Psoas muscle (tissue), 8 donors: ENCODE measurements around the gene CFLAR. TPM values are rescaled to one million over a fixed set of nuclear protein-coding genes. Genes with fewer than 3 reads are reported as not detected.

Experiments used
- ATAC-seq, 4 donors: fragments of 200-7000 bp; cut with Tn5 transposase; one replicate each; pipeline ENCODE4 v1.9.1; 2020; ENCODE audit warnings: moderate library complexity in 3 of 4, mild to moderate bottlenecking in 2 of 4
- DNase-seq, 2 donors: peaks; one replicate each; pipeline ENCODE4 v3.0.0-alpha.2; 2020
- H3K27ac ChIP-seq: fragments of 200-600 bp; one replicate; pipeline ENCODE4 v1.8.0; 2022
- H3K27me3 ChIP-seq, 3 donors: fragments of 200-600 bp in 1 of 3; one replicate each; pipeline versions ENCODE4 v1.6.1 to v1.8.0; 2013 to 2022; ENCODE audit warnings: low read length in 2 of 3, mild to moderate bottlenecking in 2 of 3, moderate library complexity in 1 of 3; ENCODE audit not compliant: insufficient read depth in 3 of 3
- H3K36me3 ChIP-seq, 2 donors: fragments of 200-600 bp in 1 of 2; one replicate each; pipeline versions ENCODE4 v1.6.1 to v1.8.0; 2013 to 2022; ENCODE audit warnings: low read depth in 1 of 2, mild to moderate bottlenecking in 1 of 2, moderate library complexity in 1 of 2; ENCODE audit not compliant: insufficient read depth in 1 of 2
- H3K4me1 ChIP-seq: fragments of 200-600 bp; one replicate; pipeline ENCODE4 v1.8.0; 2022
- H3K4me3 ChIP-seq: fragments of 200-600 bp; one replicate; pipeline ENCODE4 v1.8.0; 2022; ENCODE audit warnings: mild to moderate bottlenecking
- H3K9me3 ChIP-seq: fragments of 200-600 bp; one replicate; pipeline ENCODE4 v1.8.0; 2022
- CTCF ChIP-seq: fragments of 200-600 bp; IDR thresholded peaks from one replicate; pipeline ENCODE4 v1.8.0; 2022; ENCODE audit warnings: antibody characterized with exemption
- WGBS, 3 donors: extraction: QIAGEN DNeasy Blood & Tissue Kit; methylation state at CpG; one replicate each; pipeline versions ENCODE4 v1.1.6 to v1.1.7; 2013; 5-methylcytosine and 5-hydroxymethylcytosine counted together
- intact Hi-C, 2 donors: fragments of 100-400 bp; cut with DNase I; formaldehyde crosslinking; loops; one replicate each; pipeline versions ENCODE4 v1.11.0 to v1.14.2; 2022
- polyA plus RNA-seq, 3 donors: library from polyadenylated mRNA; stranded (reverse); fragments of 200-250 nt; gene quantifications; one replicate each; pipeline ENCODE4 v1.2.3, GENCODE V29; 2013
- total RNA-seq, 4 donors: library from RNA; stranded (reverse); fragmentation: NEBNext Ultra II Directional in 2 of 4; extraction: Animal tissue kit (Norgen Biotek cat#: 25700) in 2 of 4; gene quantifications; one replicate each; pipeline versions ENCODE4 v1.2.1 to v1.2.4, GENCODE V29; 2021 to 2023
- donor health status: healthy with polysubstance abuse.
- donor health status: DM: no; HTN: no; CAD: no; lungs with moderate emphysema.
- donor health status: Bipolar disorder and iron deficiency.
- donor health status: healthy.
- donor health status: DM: yes; HTN: yes; CAD: no.
- donor health status: DM: no; HTN: no; CAD: no.
- donor health status: DM: no; HTN: no; CAD: no.
- donor health status: DM: yes; HTN: yes; CAD: no.

CFLAR gene
- total and polyA plus RNA-seq, 7 donors, result 84.7 to 358 (median 340) TPM

DNA sequence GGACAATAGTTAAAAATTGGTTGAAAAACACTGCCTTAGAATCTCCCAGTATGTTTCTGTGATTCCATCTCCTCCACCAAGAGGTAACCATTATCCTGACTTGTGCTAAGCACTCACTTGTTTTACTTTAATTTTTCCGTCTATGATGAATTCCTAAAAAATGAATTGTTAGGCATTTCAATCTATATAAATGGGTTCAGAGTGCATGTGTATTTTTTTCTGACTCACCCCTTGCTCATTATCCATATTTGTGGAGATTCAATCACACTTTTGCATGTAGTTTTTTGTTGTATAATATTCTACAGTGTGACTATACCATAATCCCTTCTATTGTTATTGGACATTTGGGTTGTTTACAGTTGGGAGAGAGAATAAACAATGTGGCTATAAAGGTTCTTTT lies 42.9 kb upstream of the CFLAR start:
- ATAC-seq (no peak), DNase-seq (no peak)
- Histone ChIP-seq H3K4me1 (peaks cover 49% of the 10 kb centered on the region), H3K9me3 (no peaks in the 10 kb centered on the region), H3K4me3 (peak overlapping the region; percentile 92), H3K27me3 (no peaks in the 10 kb centered on the region), H3K27ac (no peak overlapping the region), H3K36me3 (no peaks in the 10 kb centered on the region)
- intact Hi-C loops, result loop anchor here (5.0 to 10.0 kb wide), 3 partner anchors 39 to 82 kb away; partner anchors contain the start of gene CFLAR (in 1 of the 2)
- no peak for TF ChIP-seq CTCF
- 76 to 92% (median 80%) methylated on average over 1 of the region's 1 CpG for WGBS, 3 donors

- no peak overlapping the region for H3K4me3 ChIP-seq
- no peak for TF ChIP-seq CTCF
- H3K27ac ChIP-seq, result no peak overlapping the region
- H3K4me1 ChIP-seq, result peaks cover 35% of the 10 kb centered on the region
- H3K36me3 ChIP-seq, result peaks cover 0 to 16% of the 10 kb centered on the region in 2 donors
- 66 to 78% (median 69%) methylated on average over 7 of the region's 7 CpGs for WGBS, 3 donors
- no peak for ATAC-seq
- no peak for DNase-seq
- intact Hi-C loops, result loop anchor here (5.0 to 10.0 kb wide), 3 partner anchors 37 to 80 kb away; partner anchors contain the start of gene CFLAR (in 1 of the 2)
- no peaks in the 10 kb centered on the region for H3K27me3 ChIP-seq
- no peaks in the 10 kb centered on the region for H3K9me3 ChIP-seq
Measured at GRCh38 chr2:201074996-201075395, 41.0 kb upstream of the CFLAR start.

DNA sequence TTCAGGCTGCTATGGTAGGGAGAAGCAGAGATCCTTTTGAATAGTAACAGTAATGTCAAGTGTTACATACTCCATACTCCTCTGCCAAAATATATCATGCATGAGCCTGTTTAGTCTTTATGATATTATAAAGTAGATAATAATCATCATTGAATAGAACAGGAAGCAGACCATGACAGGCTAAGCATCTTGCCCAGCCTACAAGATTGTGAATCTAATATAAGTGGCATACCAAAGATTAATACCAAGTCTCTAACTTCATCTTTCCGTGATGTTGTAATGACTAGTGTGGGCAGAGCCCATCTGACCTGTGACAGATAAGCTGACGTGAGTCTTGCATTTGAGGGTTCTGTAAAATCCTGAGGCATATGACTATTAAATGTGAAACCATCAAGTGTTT lies 31.1 kb upstream of the CFLAR start:
- intact Hi-C loops, result no loop called here
- ATAC-seq, result no peak
- H3K9me3 ChIP-seq, result no peaks in the 10 kb centered on the region
- no peak overlapping the region for H3K27ac ChIP-seq
- H3K27me3 ChIP-seq, result no peaks in the 10 kb centered on the region
- no peaks in the 10 kb centered on the region for H3K4me1 ChIP-seq
- WGBS, 3 donors, result 75 to 93% (median 88%) methylated on average over 2 of the region's 2 CpGs
- no peak for TF ChIP-seq CTCF
- H3K36me3 ChIP-seq, result peaks cover 2 to 97% of the 10 kb centered on the region in 2 donors
- H3K4me3 ChIP-seq, result no peak overlapping the region
- no peak for DNase-seq

DNA sequence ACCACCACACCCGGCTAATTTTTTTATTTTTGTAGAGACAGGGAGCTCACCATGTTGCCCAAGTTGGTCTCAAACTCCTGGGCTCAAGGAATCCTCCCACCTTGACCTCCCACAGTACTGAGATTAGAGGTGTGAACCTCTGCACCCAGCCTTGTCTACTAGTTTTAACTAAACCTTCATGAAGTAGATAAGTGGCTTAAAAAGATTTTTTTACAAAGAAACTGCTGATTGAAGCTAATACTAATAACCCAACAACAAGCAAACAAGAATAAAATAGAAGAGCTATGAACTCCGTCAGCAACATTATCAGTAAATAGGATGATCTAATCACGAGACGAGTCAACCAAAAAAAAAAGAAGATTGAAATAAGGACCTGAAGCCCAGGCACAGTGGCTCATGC lies 25.4 kb upstream of the CFLAR start:
- no peak for ATAC-seq
- TF ChIP-seq CTCF, result no peak
- Histone ChIP-seq H3K27me3 (no peaks in the 10 kb centered on the region), H3K36me3 (peaks cover 2 to 48% of the 10 kb centered on the region in 2 donors), H3K27ac (no peak overlapping the region), H3K4me1 (no peaks in the 10 kb centered on the region), H3K4me3 (no peak overlapping the region), H3K9me3 (no peaks in the 10 kb centered on the region)
- no peak for DNase-seq
- intact Hi-C loops, result no loop called here
- 86 to 92% (median 88%) methylated on average over 4 of the region's 4 CpGs for WGBS, 3 donors

DNA sequence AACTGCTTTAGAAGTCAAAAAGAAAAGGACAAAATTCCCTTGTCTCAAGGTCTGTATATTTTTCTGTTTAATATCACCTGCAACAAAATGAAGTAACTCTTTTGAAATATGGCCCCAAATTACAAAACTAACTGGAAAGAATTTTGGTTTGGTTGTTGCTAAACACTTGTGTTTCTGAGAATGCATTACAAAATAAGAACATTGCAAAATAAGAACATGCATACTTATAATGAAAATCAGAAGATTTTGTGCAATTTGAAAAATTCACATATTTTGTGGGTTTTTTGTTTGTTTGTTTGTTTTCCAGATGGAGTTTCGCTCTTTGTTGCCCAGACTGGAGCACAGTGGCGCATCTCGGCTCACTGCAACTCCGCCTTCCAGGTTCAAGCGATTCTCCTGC lies 22.4 kb upstream of the CFLAR start:
- Histone ChIP-seq H3K4me1 (no peaks in the 10 kb centered on the region), H3K4me3 (no peak overlapping the region), H3K9me3 (no peaks in the 10 kb centered on the region), H3K36me3 (peaks cover 0 to 18% of the 10 kb centered on the region in 2 donors), H3K27ac (no peak overlapping the region), H3K27me3 (no peaks in the 10 kb centered on the region)
- no peak for TF ChIP-seq CTCF
- ATAC-seq, result no peak
- 96 to 100% (median 98%) methylated on average over 5 of the region's 5 CpGs for WGBS, 3 donors
- intact Hi-C loops, result no loop called here
- DNase-seq, result no peak
